ENCODE data around the gene IGF2R.

GRCh38 chr6:160133441-160134336 lies 164.8 kb downstream of the IGF2R start:
- TF ChIP-seq HDAC1 (CRISPR knock-in tag; IDR thresholded peaks at IDR 0.05): no peak
- TF ChIP-seq EP300 (IDR thresholded peaks at IDR 0.05; ENCODE audit: low read depth in 2 of 2, low read length in 2 of 2): no peak
- no peak for TF ChIP-seq EP300 (CRISPR knock-in tag; IDR thresholded peaks at IDR 0.05; ENCODE audit: borderline replicate concordance)
- no peak for TF ChIP-seq SP2 (CRISPR knock-in tag; IDR thresholded peaks at IDR 0.05)

Measured in HepG2 (cell line).